ENCODE data around the gene ANKRD10.

Gene ANKRD10

DNA sequence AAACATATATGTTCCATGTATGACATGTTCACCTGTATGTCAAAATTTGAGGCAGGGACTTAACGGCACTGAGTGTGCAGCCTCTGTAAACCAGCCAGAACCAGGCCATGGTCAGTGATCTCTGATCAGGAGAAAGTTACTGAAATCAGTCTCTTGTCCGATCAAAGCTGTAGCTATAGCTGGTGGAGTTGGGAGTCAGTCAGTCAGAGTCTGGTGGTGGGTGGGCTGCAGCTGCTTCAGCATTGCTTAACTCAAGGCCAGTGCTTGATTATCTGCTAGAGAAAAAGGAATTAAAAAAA is 78.3 kb downstream of the ANKRD10 start:
- no peak overlapping the region for H3K4me3 ChIP-seq (replicated peaks; ENCODE audit: low read depth, low read length)
- DNase-seq (ENCODE audit: extremely low read depth, low read depth): no peak
- TF ChIP-seq, protein P1, sequence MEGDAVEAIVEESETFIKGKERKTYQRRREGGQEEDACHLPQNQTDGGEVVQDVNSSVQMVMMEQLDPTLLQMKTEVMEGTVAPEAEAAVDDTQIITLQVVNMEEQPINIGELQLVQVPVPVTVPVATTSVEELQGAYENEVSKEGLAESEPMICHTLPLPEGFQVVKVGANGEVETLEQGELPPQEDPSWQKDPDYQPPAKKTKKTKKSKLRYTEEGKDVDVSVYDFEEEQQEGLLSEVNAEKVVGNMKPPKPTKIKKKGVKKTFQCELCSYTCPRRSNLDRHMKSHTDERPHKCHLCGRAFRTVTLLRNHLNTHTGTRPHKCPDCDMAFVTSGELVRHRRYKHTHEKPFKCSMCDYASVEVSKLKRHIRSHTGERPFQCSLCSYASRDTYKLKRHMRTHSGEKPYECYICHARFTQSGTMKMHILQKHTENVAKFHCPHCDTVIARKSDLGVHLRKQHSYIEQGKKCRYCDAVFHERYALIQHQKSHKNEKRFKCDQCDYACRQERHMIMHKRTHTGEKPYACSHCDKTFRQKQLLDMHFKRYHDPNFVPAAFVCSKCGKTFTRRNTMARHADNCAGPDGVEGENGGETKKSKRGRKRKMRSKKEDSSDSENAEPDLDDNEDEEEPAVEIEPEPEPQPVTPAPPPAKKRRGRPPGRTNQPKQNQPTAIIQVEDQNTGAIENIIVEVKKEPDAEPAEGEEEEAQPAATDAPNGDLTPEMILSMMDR (IDR thresholded peaks at IDR 0.05; ENCODE audit: low read depth, low read length, missing control alignments): no peak

DNA sequence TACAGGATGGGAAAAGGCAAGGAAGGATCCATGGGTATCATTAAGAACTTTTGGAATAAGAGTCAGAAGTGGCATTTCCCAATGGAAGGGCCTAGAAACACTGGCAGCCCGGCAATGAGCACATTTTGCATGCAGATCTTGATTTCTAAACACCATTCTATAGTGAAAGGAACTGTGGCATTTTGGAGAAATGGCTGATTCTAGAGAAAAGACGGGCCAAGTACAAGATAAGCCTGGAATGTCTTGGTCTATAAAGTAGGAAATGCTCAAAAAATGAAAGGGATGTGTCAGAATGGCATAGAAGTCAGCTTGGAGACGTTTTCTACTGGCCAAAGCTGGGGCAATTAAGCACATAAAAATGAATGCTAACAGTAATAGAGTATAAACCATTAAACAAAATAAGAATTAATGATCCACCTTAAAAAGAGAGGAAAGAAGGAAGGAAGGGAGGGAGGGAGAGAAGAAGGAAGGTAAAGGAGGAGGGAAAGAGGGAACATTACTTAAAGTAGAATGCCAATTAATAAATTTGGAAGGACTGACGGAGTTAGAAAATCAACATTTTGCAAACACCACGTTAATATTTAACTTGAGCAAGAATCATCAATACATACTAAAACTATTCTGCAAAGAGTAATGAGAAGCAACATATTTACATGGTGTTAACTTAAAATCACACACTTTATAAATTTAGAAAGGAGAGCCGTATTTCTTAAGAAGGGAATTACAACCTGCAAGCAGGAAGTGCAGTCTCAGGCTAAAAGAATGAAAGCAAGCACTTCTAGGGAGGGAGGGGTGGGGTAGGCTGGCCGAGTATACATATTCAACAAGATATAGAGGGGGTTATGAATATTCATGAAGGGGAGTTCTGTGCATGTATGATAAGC is 78.9 kb downstream of the ANKRD10 start:
- TF ChIP-seq, protein P1 (IDR thresholded peaks at IDR 0.05; ENCODE audit: low read depth, low read length, missing control alignments): no peak

DNA sequence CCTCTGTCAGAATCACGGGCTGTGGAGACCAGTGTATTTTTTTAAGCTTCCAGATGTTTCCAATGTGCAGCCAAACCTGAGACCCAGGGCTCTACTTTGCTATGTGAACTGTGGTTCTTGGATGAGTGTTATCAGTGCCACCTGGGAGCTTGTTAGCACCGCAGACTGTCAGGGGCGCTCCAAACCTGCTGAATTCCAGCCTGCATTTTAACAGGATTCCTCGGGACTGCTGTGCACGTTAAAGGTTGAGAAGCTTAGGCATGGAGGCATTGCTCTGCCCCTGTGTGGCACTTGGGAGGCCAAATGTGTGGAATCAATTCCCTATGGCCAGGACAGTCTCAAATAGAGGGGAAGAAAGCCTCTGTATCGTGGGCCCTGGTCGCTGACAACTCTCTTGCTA is 80.3 kb downstream of the ANKRD10 start:
- no peak for DNase-seq (ENCODE audit: extremely low read depth, low read depth)
- TF ChIP-seq, protein P1 (IDR thresholded peaks at IDR 0.05; ENCODE audit: low read depth, low read length, missing control alignments): no peak

More for the DNA sequence above, 78.9 kb downstream of the ANKRD10 start:
- H3K4me3 ChIP-seq (replicated peaks; ENCODE audit: low read depth, low read length): no peak overlapping the region
- DNase-seq (ENCODE audit: extremely low read depth, low read depth): no peak

DNA sequence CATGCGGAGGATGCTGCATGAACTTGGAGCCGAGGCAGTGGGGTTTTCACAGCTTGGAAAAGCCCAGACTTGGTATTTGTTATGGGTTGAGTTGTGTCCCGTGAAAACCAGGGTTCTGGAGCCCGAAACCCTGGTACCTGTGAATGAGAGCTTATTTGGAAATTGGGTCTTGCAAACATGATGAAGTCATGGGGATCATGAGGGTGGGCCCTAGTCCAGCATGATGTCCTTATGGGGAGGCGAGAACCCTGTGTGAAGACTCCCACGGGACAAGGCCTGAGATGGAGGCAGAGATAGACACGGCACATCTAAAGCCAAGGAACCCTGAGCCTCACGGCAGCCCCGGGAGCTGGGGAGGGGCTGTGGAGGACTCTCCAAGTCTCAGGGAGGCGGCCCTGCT is 82.3 kb downstream of the ANKRD10 start:
- DNase-seq (ENCODE audit: extremely low read depth, low read depth): no peak
- TF ChIP-seq, protein P1 (IDR thresholded peaks at IDR 0.05; ENCODE audit: low read depth, low read length, missing control alignments): no peak
- no peak overlapping the region for H3K4me3 ChIP-seq (replicated peaks; ENCODE audit: low read depth, low read length)

More for the DNA sequence above, 80.3 kb downstream of the ANKRD10 start:
- H3K4me3 ChIP-seq (replicated peaks; ENCODE audit: low read depth, low read length): no peak overlapping the region

DNA sequence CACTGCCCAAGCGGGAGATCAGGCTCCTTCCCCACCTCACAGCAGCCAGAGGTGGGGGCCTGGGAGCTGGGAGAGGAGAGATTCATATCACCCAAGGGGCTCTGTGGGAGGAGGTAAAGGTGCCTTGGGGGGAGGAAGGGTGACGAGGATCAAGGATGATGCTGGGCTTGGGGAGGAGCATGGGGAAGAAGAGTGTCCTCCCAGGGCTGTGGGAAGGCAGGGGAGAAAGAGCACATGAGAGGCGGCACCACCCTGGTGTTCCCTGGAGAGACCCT is 82.7 kb downstream of the ANKRD10 start:
- H3K4me3 ChIP-seq (replicated peaks; ENCODE audit: low read depth, low read length): no peak overlapping the region
- TF ChIP-seq, protein P1 (IDR thresholded peaks at IDR 0.05; ENCODE audit: low read depth, low read length, missing control alignments): no peak
- DNase-seq (ENCODE audit: extremely low read depth, low read depth): no peak

DNA sequence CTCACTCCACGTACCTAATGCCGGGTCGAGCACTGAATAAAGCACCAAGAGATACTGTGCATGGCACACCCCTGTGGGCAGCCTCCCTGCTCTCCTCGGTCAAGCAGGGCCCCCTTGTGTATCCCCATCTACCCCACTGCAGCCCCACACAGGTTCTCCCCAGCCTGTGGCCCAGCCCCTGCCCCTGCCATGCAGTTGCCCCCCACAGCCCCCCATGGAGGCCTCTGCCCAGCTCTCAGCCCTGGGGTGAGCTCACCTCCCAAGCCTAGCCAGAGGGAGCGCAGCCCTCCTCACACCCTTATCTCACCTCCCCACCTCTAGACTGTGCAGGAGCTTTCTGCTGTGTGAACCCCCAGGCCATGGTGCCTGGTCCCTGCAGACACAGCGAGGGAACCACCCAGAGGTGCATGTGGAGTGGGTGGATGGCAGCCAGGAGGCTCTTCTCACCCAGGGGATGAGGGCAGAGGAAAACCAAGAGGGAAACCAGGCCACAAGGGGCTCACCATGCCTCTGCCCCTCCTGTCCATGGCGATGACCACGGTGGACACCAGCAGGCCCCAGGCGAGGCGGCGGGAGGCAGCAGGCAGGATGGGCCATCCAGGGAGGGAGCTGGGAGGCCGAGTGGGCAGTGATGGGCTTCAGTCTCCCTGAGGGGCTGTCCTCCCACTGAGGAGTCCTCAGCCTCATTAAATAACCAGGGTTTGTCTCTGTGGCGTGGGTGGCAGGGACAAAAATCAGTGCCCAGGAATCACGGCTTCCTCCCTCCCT is 83.2 kb downstream of the ANKRD10 start:
- TF ChIP-seq, protein P1 (IDR thresholded peaks at IDR 0.05; ENCODE audit: low read depth, low read length, missing control alignments): no peak
- no peak for DNase-seq (ENCODE audit: extremely low read depth, low read depth)
- H3K4me3 ChIP-seq (replicated peaks; ENCODE audit: low read depth, low read length): no peak overlapping the region
